ENCODE measurements around the gene PSG7.
"Not testable (repeated sequence)": the region's sequence is repeated elsewhere in the genome, so short reads cannot be mapped to it uniquely, and the experiment has no call there.

PSG7 gene

DNA sequence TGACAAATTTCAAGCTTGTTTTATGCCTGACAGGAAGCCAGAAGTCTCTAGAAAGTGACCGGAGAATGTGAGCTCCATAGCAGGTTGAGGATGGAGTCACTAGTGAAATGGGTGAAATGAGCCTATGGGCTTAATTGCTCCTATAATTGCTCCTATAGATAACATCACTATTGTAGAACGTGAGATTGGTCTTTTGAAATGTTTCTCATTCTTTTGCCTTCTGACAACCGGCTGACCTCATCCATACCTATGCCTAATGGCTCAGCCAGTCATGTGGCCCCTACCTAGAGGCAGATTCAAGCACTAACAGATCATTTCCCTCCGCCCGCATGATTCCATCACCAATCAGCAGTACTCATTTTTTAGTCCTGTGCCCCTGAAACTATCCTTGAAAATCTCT is 23.5 kb downstream of the PSG7 start:
- DNase-seq (ENCODE audit: low spot score): not testable (repeated sequence)

GRCh38 chr19:42912941-42913340 is 24.1 kb downstream of the PSG7 start:
- not testable (repeated sequence) for DNase-seq (ENCODE audit: low spot score)

DNA sequence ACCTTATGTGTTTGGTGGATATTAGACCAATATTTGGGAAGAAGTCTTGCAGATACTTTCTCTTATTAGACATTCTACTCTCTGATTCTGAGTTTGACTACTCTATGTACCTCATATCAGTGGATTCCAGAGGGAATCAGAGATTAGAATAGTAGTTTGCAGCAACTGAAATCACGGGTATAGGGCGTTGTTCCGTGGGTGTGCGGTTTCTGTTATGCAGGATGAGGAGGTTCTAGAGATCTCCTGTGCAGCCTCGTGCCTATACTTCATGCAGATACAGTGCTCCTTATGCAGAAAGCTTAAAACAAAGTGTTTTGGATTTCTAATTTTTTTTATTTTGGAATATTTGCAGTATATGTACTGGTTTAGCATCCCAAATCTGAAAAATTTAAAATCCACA is 25.3 kb downstream of the PSG7 start:
- not testable (repeated sequence) for DNase-seq (ENCODE audit: low spot score)

DNA sequence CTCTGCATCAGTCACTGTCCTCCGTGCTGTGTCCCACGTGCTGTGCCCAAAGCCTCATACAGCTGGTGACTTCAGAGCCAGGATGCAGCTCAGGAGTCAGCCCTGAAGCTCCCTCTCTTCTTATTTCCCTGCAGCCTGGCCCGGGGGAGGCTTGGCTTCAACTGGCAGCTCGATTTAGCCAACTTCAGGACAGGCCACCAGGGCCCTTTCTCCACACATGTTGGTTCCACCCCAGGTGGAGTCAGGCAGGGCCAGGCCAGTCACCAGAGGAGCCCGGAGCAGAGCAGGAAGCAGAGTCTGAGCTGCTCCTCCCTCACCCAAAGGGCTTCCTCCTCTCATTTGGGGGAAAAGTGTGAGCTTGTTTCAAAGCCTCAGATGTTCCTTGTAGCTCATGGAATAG is 30.8 kb downstream of the PSG7 start:
- DNase-seq (ENCODE audit: low spot score): not testable (repeated sequence)

GRCh38 chr19:42900561-42900960 is 36.4 kb downstream of the PSG7 start:
- not testable (repeated sequence) for DNase-seq (ENCODE audit: low spot score)

DNA sequence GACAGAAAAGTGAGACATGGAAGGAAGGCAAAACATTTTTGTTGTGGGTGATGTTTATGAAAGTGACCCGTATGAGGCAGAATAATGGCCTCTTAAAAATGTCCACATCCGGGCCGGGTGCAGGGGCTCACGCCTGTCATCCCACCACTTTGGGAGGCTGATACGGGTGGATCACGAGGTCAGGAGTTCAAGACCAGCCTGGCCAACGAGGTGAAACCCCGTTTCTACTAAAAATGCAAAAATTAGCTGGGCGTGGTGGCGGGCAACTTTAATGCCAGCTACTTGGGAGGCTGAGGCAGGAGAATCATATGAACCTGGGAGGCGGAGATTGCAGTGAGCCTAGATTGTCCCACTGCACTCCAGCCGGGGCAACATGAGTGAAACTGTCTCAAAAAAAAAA is 37.3 kb downstream of the PSG7 start:
- not testable (repeated sequence) for DNase-seq (ENCODE audit: low spot score)

- DNase-seq (ENCODE audit: low spot score): not testable (repeated sequence)
Observed at GRCh38 chr19:42899110-42899509, 37.9 kb downstream of the PSG7 start.

GRCh38 chr19:42898656-42899055 is 38.4 kb downstream of the PSG7 start:
- DNase-seq (ENCODE audit: low spot score): not testable (repeated sequence)

DNA sequence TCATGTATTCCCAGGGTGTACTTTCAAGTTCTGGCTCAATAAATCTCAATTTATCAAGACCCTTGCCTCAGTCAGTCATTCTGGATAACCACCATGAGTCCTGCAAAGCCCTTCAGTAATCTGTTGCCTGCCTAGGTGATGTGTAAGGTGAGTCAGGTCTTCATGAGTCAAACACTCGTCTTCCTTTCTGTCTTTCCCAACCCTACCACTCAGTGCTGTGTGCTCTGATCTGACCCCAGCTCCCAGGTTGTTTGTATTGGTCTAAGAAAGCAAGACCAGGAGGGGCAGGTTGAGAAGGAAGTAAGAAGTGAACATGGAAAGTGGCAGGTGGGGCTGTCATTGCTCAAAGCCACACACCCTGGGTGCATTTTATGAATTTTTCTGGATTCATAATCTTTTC is 39.3 kb downstream of the PSG7 start:
- not testable (repeated sequence) for DNase-seq (ENCODE audit: low spot score)

GRCh38 chr19:42890446-42890845 is 46.6 kb downstream of the PSG7 start:
- not testable (repeated sequence) for DNase-seq (ENCODE audit: low spot score)

DNA sequence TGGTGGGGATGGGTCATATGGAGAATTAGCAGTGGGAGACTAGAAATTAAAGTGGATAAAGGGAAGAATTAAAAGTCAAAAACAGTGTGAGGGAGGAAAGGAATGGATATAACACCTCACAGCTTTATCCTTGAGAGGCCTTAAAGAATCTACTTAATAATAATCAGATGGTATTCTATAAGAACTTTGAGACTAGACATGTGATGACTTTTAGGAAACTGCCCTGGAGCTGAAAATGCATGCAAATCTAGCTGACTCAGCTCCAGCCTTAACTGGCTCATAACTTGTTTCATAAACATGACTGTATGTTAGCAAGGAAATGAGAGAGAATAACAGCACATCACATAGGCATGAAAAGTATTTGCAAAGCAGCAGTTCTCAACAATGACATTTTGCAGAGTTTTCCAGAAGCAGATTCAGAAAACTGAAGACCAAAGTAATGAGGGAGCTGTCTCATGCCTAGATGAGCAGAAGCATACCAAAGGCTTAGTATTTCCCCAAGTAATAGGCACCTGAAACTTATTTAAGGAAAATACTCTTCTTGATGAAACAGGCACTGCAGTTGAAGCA is 49.0 kb downstream of the PSG7 start:
- DNase-seq (ENCODE audit: low spot score): not testable (repeated sequence)

DNA sequence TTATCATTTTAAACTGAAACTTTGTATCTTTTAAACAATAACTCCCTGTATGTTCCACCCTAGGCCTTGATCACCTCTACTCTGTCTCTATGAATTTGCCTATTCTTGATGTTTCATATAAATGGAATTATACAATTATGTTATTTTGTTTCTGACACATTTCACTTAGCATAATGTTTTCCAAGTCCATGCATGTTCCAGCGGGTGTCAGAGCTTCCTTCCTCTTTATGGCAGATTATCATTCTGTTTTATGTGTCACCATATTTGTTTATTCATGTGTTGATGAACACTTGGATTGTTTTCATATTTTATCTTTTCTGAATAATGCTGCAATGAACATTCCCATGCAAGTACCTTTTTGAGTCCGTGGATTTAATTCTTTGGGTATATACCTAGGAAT is 54.3 kb downstream of the PSG7 start:
- not testable (repeated sequence) for DNase-seq (ENCODE audit: low spot score)

- not testable (repeated sequence) for DNase-seq (ENCODE audit: low spot score)
Observed at GRCh38 chr19:42882010-42882409, 55.0 kb downstream of the PSG7 start.

DNA sequence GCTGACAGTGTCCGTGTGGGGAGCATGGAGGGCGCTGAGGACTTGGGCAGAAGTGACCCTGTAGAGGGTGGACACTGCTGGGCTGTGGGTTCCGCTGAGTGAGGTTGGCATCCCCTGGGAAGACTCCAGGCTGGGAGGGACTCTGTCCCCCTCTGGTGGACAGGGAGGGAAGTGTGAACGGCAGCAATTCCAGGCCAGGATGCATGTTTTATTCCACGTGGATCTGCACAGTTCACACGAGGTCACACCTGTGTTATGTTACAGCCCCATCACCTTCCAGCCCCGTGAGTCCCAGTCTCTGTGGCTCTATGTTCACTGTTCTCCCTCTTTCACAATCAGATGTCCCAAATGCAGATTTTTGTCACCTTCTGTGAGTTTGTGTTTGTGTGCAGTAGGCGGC is 55.7 kb downstream of the PSG7 start:
- peak; percentile 5 for DNase-seq (ENCODE audit: low spot score)

DNA sequence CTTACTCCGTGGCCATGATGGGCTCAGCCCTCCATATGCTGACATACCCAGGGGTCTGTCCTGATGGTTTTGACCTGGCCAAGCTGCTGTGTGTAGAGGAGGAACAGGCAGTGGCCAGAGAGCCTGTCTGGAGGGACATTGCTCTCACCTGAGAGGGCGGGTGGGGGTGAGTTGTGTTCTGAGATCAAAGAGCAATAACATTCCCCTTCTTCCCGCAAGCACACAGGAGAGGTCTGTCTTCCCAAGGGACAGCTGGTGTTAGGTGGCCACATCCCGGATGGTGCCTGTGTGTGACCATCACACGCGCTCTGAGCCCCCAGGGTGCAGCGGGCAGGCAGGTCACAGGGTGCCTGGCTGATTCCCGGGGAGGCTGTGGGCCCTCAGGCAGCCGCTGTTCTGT is 56.4 kb downstream of the PSG7 start:
- not testable (repeated sequence) for DNase-seq (ENCODE audit: low spot score)

DNA sequence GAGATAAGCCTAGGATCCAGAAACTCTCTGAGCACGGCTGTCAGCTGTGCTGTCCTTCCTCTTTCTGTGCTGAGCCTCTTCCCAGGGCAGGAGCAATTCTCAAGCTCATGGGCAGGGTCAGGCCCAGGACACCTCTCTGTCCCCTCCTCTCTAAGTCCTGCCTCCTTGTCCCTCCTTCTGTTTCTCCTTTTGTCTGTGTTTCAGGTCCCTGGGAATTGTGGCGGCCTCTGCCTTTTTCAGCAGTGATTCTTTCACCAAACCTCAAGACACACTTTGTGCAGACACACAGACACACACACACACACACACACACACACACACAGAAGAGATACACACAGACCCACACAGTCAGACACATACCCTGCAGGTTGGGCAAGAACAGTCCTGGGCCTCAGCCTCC is 57.4 kb downstream of the PSG7 start, which contains the start of gene PSG1:
Gene PSG1 (minus strand): TSS at position 101 of the 400 bp plus-strand sequence. CDS start 132 bp downstream, outside the sequence.
- no peak for DNase-seq (ENCODE audit: low spot score)

DNA sequence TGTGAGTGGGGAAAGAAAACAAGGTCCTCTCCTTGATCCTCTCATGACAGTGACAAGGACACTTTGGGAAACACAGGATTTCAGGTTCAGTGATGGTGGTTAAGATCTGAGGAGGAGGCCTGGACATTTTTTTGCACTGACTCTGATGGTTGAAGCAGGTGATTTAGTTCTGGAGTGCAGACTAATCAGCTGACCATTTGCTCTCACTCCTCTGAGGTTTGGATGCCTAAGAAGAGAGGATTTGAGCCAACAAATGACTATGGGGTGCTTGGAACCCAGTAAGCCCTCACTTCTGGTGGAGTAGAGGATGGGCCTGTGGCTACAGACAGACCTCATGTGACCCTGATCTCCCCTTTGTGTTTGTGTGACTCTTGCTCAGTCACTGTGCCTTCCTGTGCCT is 60.4 kb downstream of the PSG7 start:
- DNase-seq (ENCODE audit: low spot score): not testable (repeated sequence)

GRCh38 chr19:42875881-42876280 is 61.1 kb downstream of the PSG7 start:
- not testable (repeated sequence) for DNase-seq (ENCODE audit: low spot score)

- DNase-seq (ENCODE audit: low spot score): not testable (repeated sequence)
Observed at GRCh38 chr19:42874901-42875813, 61.9 kb downstream of the PSG7 start.

DNA sequence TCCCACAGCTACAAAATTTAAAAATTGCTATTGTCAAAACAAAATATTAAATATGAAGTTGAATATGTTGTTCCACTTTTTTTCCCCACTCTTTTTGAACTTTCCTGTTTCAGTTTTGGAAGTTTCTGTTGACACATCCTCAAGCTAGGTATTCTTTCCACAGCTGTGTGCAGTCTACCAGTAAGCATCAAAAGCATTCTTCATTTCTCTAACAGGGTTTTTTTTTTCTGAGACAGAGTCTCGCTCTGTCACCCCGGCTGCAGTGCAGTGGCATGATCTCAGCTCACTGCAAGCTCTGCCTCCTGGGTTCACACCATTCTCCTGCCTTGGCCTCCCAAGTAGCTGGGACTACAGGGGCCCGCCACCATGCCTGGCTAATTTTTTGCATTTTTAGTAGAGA is 62.9 kb downstream of the PSG7 start:
- not testable (repeated sequence) for DNase-seq (ENCODE audit: low spot score)
